Hematopoietic multipotent progenitor cell treated with erythropoietin and hydrocortisone succinate and interleukin-3 and kit ligand, for 4 days (in vitro differentiated cells): ENCODE results near the gene CCDC158.
"Not testable (repeated sequence)": the region's sequence is repeated elsewhere in the genome, so short reads cannot be mapped to it uniquely, and the experiment has no call there.

Experiments used
- DNase-seq: peaks from one replicate; pipeline ENCODE4 v3.0.0-alpha.2; 2015

Gene CCDC158

GRCh38 chr4:76420762-76421581 is at the start of gene CCDC158:
CCDC158 (minus strand) TSS chr4:76421141; CDS start chr4:76403207, 17,934 bp downstream.
- DNase-seq, result peak; percentile 39

DNA sequence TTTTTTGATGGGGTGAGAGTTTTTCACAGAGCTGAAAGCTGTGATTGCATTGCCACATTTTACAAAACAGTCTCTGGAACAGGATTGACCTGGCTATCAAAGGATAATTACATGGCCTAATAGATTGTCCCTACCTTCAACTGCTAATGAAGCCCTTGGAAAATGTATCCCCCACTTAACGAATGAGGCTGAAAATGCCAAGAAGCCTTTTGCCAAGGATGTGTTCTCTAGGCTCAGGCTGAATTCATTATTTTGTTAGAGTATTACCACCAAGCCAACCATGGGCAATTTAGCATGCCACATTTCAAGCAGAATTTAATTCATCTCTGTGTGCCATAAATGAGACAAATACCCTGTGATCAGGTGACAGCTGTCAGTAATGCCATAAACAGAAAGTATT is 49.6 kb upstream of the CCDC158 start:
- DNase-seq, result no peak

DNA sequence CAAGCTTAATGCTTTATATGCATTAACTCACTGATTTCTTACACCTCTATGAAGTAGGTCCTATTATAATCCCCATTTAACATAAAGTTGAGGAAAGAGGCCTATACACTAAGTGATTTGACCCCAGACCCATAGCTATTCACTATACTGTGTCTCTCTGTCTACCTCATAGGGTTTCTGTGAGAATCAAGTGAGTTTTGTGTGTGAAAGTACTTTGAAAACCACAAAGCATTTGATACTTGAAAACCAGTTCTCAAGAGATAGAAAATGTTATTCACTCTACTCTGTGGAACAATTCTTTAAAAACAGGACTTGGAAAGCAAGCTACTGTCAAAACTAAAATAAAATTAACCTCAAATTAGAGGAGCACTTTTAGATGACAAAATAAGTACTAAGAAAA is 49.1 kb upstream of the CCDC158 start:
- no peak for DNase-seq

DNA sequence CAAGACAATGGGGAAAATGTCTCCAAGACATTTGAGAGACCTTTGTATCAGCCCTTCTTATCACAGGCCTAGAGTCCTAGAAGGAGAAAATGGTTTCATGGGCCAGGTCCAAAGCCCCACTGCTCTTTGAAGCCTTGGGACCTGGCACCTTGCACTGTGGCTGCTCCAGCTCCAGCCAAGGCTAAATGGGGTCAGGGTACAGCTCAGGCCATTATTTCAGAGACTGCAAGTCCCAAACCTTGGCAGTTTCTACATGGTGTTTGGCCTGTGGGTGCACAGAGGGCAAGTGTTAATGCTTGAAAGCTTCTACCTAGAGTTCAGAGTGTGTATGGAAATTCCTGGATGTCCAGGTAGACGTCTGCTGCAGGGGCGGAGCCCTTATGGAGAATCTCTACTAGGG is 42.6 kb upstream of the CCDC158 start:
- DNase-seq, result no peak

DNA sequence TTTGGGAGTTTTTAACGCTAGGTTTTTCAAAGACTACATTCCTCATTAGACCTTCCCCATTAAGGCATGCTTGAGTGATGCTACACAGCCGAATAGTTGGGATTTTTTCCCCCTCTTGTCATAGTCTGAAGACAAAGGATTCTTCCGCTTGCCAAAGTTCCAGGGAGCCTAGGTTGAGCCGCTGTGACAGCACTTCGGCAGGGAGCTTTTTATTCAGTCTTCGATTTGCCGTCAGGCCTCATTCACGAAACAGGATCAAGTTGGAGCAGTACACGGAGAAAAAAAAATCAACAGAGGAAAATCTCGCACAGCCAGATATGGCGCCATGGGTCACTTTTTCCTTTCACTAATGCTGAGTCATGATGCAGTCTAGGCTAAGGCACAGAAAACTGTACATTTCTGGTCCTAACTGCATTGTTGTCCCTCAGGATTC is 38.4 kb upstream of the CCDC158 start:
- DNase-seq, result peak; percentile 3

DNA sequence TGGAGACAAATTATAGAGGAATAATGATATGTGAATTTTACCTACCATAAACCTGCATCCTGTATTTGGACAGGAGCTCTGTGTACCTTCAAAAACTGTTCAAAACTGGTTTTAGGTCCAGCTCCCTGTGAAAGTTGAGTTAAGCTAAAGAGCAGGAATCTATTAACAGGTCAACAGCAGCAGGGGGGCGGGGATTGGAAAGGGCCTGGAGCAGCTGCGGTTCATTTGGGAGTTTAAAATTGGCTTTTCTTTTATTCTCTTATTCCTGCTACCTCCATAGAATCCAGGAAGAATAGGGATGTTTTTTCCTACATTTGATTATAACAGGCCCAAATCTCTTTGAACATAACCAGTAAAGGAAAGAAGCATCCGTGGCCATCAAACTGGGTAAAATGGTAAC is 37.9 kb upstream of the CCDC158 start:
- DNase-seq, result no peak

DNA sequence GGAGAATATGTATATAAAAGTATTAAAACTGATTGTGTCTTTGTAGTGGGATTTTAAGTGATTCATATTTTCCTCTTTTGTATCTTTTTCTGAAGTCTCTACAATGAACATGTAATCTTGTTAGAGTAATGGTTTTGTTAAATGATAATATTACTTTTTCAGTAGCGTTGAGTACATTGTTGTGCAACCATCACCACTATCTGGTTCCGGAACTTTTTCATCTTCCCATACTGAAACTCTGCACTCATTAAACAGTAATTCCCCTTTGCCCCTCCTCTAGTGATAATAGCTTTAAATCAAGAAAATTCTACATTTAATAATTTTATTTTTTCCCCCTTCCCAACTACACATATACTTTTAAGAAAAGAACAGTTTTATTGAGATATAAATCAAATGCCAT is 37.4 kb upstream of the CCDC158 start:
- no peak for DNase-seq

- DNase-seq, result no peak
Measured at GRCh38 chr4:76457885-76458284, 36.9 kb upstream of the CCDC158 start.

- DNase-seq, result not testable (repeated sequence)
Measured at GRCh38 chr4:76454073-76454472, 33.1 kb upstream of the CCDC158 start.

DNA sequence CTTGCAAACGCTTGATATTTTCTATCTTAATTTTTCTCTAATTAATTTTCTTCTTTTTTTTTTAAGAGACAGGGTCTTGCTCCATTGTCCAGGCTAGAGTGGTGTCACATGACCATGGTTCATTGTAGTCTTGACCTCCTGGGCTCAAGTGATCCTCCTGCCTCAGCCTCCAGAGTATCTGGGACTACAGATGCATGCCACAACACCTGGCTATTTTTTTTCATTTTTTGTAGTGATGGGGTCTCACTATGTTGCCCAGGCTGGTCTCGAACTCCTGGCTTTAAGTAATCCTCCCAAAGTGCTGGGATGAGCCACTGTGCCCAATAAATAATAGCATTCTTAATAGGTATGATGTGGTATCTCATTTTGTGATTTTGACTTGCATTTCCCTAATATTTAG is 32.3 kb upstream of the CCDC158 start:
- DNase-seq, result no peak

DNA sequence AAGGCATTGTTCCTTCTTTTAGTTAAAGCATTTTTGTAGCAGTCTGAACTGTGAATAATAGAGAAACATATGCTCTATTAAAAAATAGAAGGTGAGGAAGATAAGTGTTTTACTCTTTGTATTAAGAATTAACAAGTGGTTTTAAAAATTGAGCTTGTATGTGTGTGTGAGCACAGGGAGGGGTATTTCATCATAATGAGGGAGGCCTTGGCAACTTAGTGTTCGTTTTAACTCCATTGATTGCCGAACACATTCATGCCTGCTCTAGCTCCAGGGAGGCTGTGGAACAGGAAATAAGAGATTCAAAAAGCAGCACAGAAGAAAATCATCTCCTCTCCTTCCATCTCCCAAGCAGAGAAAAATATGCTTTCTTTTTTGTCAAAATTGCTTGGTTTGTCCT is 28.9 kb upstream of the CCDC158 start:
- no peak for DNase-seq

DNA sequence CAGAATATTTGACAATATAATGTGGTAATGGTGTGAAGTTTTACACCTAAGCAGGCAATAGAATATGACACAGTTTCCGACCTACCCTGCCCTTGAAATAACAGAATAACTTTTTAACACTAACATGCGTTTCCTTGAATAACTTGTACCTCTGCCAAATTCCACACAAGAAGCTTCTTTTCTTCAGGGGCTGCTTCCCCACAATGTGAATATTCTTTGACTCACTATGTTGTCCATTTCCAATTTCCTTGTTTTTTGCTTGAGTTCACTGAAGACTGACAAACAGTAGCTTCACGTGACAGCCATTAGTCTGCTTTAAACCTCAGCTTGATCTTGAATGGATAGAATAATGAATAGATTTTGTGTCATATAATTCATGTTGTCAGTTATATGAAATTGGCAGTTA is 28.4 kb upstream of the CCDC158 start:
- DNase-seq, result no peak

DNA sequence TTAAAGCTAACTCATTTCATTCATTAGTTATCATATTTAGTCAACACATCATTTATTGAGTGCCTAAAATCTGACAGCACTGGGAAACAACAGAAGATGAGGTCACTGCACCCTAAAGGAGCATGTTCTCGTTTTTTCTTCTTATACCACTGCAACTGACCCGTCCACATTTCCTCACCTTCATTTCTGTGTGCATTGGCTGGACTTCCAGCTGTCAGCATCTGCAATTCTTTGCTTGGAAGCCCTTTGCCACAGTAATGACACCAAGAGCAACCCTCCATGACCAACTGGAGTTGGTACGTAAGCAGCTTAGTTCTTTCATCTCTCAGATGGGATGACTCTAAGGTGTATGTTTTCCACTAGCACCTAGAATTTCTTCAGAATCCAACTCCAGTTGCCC is 27.3 kb upstream of the CCDC158 start:
- no peak for DNase-seq

DNA sequence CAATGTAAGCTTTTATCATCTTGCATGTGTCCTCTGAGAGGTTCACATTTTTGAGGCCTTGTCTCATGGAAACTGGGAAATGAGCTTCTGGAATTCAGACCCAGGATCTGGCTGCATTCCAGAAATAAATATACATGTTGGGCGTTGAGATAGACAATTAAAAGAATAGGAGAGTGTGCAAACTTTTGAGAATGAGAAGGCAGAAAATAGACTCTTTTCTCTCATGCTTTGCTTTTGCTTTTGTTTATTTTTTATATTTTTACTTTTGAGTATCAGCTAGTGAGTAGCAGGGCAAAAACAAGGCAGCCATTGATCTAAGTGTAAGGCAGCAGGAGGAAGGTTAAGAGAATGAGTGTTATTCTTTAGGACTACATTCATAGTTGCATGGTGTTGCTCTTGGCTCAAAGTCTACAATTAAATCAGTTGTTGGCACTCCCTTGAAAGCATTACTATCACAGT is 26.5 kb upstream of the CCDC158 start:
- DNase-seq, result no peak

DNA sequence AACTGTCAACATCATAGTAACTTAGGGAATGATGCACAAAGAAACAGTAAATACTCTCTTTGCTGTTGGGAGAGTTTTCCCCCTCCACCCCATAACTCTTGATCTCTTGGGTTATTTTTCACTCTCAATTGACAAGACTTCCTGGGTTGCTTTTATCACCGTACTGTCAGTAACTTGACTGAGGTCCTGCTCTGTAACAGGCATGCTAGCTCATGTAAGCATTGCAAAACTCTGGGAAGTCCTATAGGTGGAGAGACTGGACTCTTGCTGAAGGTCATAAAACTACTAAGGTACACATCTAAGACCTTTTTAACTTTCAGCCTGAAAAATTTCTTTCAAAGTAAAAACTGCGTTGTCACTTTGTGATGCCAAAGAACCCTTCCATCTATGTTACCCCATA is 25.0 kb upstream of the CCDC158 start:
- no peak for DNase-seq

DNA sequence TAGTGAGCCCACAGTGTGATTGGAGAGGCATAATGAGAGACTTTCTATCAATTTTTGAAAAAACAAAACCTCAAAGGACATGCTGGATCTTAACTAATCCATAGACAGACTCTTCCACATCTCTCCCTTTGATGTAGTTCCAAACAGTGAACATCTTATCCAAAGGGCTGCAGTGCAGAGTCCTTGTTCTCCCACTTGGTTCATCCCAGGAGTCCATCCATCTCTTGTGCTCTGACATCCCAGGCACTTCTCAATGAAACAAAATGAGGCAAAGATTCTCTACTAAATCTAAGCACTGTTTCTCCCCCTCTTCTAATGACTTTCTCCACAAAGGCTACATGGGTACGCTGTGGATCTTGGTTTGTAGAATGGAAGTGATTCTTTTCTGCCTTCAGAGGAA is 22.4 kb upstream of the CCDC158 start:
- no peak for DNase-seq

DNA sequence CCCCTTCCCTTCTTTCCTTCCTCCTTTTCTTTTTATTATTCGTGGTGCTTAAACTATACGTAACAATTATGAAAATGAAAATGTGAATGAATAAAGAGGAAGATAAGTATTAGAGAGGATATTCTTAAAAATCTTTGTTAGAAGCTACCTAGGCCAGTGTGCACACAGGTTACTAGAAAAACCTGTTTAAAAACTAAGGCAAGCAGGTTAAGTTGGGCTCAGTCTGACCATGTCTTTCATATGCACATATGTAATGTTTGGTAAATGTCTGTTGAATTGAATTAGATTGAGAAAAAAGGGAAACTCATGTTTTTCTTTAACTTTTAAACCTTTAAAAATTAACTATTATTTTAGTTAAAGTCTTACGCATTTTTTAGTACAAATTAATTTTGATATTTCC is 21.9 kb upstream of the CCDC158 start:
- DNase-seq, result no peak

DNA sequence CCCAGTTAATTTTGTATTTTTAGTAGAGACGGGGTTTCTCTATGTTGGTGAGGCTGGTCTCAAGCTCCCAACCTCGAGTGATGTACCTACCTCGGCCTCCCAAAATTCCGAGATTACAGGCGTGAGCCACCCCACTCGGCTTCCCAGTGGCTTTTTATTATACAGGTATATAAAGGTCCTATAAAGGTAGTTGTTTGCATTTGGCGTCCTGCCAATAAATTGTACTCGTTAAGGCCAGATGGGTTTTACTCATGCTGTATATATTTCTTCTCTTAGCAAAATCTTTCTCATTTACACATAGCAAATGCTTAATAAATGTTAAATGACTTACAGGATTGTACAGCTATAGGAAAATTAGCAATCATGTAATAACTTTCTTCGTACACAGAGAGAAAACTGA is 20.9 kb upstream of the CCDC158 start:
- DNase-seq, result no peak

DNA sequence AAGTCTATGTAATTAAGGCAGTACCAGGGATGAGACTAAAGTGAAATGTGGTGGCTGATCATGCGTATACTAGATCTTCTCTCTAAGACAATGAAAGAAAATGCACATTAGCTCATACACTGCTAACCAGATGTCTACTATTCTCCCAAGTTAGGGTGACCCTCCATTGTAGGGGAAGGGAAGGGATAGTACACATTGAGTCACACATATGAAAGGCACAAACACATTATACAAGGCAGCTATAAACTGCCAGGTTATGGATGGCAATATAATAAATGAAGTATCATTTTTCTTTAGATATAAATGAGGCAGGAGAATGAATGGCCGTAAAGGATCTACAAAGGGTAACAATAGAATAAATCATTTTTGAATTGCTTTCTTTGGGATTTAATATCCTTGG is 18.6 kb upstream of the CCDC158 start:
- DNase-seq, result no peak

DNA sequence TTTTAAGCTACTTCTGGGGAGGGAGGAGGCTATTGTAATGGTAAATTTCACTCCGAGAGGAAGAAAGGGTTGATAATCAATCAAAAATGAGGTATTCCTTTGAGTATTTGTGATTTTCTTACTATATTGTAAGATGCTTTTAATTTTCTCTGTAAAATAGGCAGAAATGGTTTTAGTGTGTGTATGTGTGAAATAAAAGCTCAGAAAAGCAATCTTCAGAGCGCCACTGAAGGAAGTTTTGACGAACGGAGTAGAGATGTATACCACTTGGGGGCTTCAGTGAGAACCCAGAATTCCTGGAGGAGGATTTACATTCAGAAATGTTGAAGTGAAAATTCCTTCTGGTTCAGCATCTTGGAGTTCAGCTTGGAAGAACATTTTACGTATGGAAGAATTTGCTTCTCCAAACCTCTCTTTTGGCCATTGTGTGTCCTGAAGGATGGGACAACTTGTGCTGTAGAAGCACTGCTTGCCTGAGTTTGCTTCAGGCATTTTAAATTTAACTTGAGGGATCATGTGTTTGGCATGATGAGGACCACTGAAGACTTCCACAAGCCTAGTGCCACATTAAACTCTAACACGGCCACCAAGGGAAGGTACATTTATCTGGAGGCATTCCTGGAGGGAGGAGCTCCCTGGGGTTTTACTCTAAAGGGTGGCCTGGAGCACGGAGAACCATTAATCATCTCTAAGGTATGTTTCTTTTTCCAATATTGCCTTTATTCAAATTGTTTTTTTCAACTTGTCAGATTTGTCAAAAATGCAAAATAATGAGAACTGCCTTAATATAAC is 14.8 kb upstream of the CCDC158 start:
- DNase-seq, result no peak

- no peak for DNase-seq
Measured at GRCh38 chr4:76434901-76435527, 14.1 kb upstream of the CCDC158 start, which contains the start of gene SHROOM3. SHROOM3 (plus strand) TSS chr4:76435229; CDS start chr4:76436053, 824 bp downstream.

DNA sequence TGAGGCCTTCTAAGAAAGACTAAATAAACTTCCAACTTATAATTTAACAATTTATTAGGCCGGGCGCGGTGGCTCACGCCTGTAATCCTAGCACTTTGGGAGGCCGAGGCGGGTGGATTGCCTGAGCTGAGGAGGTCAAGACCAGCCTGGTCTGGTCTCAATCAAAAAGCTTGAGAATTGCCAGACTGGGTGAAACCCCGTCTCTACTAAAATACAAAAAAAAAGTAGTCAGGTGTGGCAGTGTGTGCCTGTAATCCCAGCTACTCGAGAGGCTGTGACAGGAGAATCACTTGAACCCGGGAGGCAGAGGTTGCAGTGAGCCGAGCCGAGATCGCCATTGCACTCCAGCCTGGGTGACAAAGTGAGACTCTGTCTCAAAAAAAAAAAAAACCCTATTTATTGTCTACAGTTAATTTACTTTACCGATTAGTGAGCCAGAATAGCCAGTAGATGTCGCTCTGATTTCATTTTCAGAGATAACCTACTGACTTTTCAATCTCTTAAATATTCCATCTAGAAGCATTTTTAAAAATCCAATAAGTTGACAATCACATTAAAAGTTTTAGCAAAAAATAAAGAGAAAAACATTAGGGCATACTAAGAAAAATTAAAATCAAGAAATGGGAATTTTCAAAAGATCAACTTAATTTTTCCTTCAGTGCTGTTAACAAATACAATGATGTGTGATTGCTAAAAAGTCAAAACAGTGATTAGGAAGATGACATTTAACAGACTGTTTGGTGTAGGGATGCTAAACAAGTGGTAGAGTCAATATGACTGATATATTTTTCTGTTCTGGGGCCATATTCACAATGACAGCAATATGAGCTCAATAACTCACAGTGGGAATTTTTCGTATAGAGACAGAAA is 9.8 kb upstream of the CCDC158 start:
- peak; percentile 85 for DNase-seq

- peak; percentile 63 for DNase-seq
Measured at GRCh38 chr4:76429636-76430035, 8.7 kb upstream of the CCDC158 start.
